HepG2 (cell line): ENCODE data around the gene SH3PXD2A. TPM values are rescaled to one million over a fixed set of nuclear protein-coding genes. Genes with fewer than 3 reads are reported as not detected.

Experiments used
- CREM ChIP-seq, 2 experiments: sonication (generic) in 1 of 2; formaldehyde crosslinking in 1 of 2; IDR thresholded peaks; 2 replicates each; pipeline versions ENCODE4 v1.4.0 to v1.6.1; 2016 to 2020; ENCODE audit warnings: antibody characterized with exemption in 1 of 2, mild to moderate bottlenecking in 1 of 2, missing genetic modification reagents in 1 of 2
- IRF2 ChIP-seq: IDR thresholded peaks from 2 replicates; pipeline ENCODE4 v1.6.1; 2018; ENCODE audit warnings: missing genetic modification reagents, missing compliant biosample characterization
- MXD4 ChIP-seq: IDR thresholded peaks from 2 replicates; pipeline ENCODE4 v1.6.1; 2016; ENCODE audit warnings: mild to moderate bottlenecking, missing biosample characterization, missing genetic modification reagents
- PATZ1 ChIP-seq: sonication (generic); formaldehyde crosslinking; IDR thresholded peaks from 2 replicates; pipeline ENCODE4 v1.4.0; 2020; ENCODE audit warnings: missing genetic modification reagents
- YEATS2 ChIP-seq: sonication (generic); formaldehyde crosslinking; IDR thresholded peaks from 2 replicates; pipeline ENCODE4 v1.4.0; 2020; ENCODE audit warnings: missing genetic modification reagents, borderline replicate concordance
- ZBTB34 ChIP-seq: sonication (generic); formaldehyde crosslinking; IDR thresholded peaks from 2 replicates; pipeline ENCODE4 v1.8.0; 2022; ENCODE audit warnings: mild to moderate bottlenecking, missing genetic modification reagents
- ZFAT ChIP-seq: sonication (generic); formaldehyde crosslinking; conservative IDR thresholded peaks from 2 replicates; pipeline ENCODE4 v1.8.1; 2023; ENCODE audit warnings: missing genetic modification reagents, inconsistent platforms
- ZNF367 ChIP-seq: sonication (generic); formaldehyde crosslinking; IDR thresholded peaks from 2 replicates; pipeline ENCODE4 v1.4.0; 2020; ENCODE audit warnings: missing genetic modification reagents, borderline replicate concordance
- ZNF441 ChIP-seq: sonication (generic); formaldehyde crosslinking; IDR thresholded peaks from 2 replicates; pipeline ENCODE4 v1.7.0; 2021; ENCODE audit warnings: missing genetic modification reagents, borderline replicate concordance
- ZNF451 ChIP-seq: sonication (generic); formaldehyde crosslinking; IDR thresholded peaks from 2 replicates; pipeline ENCODE4 v1.5.0; 2020; ENCODE audit warnings: mild to moderate bottlenecking, missing genetic modification reagents
- ZNF512B ChIP-seq: sonication (generic); formaldehyde crosslinking; IDR thresholded peaks from 2 replicates; pipeline ENCODE4 v1.5.1; 2020; ENCODE audit warnings: missing genetic modification reagents, mild to moderate bottlenecking, borderline replicate concordance
- ZNF788 ChIP-seq: sonication (generic); formaldehyde crosslinking; IDR thresholded peaks from 2 replicates; pipeline ENCODE4 v1.5.0; 2020; ENCODE audit warnings: mild to moderate bottlenecking, missing genetic modification reagents, borderline replicate concordance
- polyA plus RNA-seq, 8 experiments: library from polyadenylated mRNA; depleted of rRNA in 3 of 8; stranded (reverse) in 7 of 8; unstranded in 1 of 8; fragments of >200 nt; fragmentation: Illumina TruSeq in 4 of 8; extraction: Trizol in 4 of 8; gene quantifications; 2 replicates each; pipeline versions ENCODE4 v1.2.1 to v1.2.3, GENCODE V29; 2011 to 2016; ENCODE audit warnings: low read depth in 4 of 8, missing spikeins in 1 of 8, mixed read lengths in 1 of 8; ENCODE audit not compliant: insufficient read depth in 1 of 8
- total RNA-seq, 5 experiments: library from RNA; depleted of rRNA; stranded (reverse); fragments of >200 nt; fragmentation: Illumina TruSeq; extraction: Trizol; gene quantifications; 2 replicates each; pipeline ENCODE4 v1.2.3, GENCODE V29; 2016; ENCODE audit warnings: low read depth in 1 of 5
- TF ChIP-seq, protein P1 (sequence below): sonication (generic); formaldehyde crosslinking; IDR thresholded peaks from 2 replicates; pipeline ENCODE4 v1.8.1; 2023; ENCODE audit warnings: missing genetic modification reagents, inconsistent platforms, borderline replicate concordance
- TF ChIP-seq, protein P2 (sequence below): sonication (generic); formaldehyde crosslinking; IDR thresholded peaks from 2 replicates; pipeline ENCODE4 v1.4.0; 2020; ENCODE audit warnings: missing genetic modification reagents, mild to moderate bottlenecking, borderline replicate concordance
- TF ChIP-seq, protein P3 (sequence below): sonication (generic); IDR thresholded peaks from 2 replicates; pipeline ENCODE4 v1.6.1; 2016; ENCODE audit warnings: low read depth, borderline replicate concordance

SH3PXD2A gene
- total and polyA plus RNA-seq, 2 of the 13 experiments (the other 11 are each of a cell fraction or from before 2014, with no cell fraction given), result 11.1 to 11.3 TPM

DNA sequence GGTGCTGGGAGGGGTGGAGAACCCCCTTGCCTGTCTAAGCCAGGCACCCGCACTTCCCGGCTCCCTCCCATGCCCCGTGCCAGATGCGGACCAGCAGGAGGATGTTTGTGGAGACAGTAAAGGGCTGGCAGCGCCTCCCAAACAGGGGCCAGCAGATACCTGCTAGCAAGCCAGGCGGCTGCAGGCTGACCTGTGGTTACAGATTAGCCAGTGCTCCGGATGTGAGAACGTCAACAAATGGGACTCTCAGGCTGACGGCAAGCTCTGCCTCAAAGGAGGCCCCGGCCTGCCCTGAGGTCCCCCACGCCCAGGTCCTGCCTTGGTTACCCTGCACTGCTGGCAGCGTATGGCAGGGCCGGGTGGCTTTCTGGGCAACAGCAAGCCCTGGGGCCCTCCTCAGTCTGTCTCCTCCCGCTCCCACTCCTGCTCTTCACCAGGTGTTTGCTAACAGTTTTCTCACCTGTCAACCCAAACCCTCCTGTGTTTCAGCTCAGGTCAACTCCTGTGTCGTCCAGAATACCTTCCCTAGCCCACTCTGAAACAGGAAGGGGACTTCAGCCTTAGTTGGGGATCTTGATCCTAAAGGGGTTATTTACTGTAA lies 276.5 kb downstream of the SH3PXD2A start (continued):
- TF ChIP-seq ZBTB34 (peak; percentile 88; the same call in 1 of the 2 replicates), PATZ1 (peak; percentile 63), ZNF441 (CRISPR knock-in tag) (0 out of 2 replicates have a peak, but pooled peaks have one; percentile 38), CREM (IDR thresholded peaks at IDR 0.05) (0 out of 2 replicates have a peak, but pooled peaks have one; percentile 24), CREM (CRISPR knock-in tag; IDR thresholded peaks at IDR 0.05) (no peak), IRF2 (peak; percentile 58; the same call in 1 of the 2 replicates), ZFAT (CRISPR knock-in tag) (no peak), ZNF788 (peak; percentile 84; the same call in 1 of the 2 replicates), ZNF367 (CRISPR knock-in tag) (no peak), YEATS2 (CRISPR knock-in tag) (peak; percentile 32; the same call in 1 of the 2 replicates), ZNF451 (CRISPR knock-in tag) (0 out of 2 replicates have a peak, but pooled peaks have one; percentile 33), MXD4 (CRISPR knock-in tag) (0 out of 2 replicates have a peak, but pooled peaks have one; percentile 29), ZNF512B (CRISPR knock-in tag) (no peak)
- TF ChIP-seq, protein P1, sequence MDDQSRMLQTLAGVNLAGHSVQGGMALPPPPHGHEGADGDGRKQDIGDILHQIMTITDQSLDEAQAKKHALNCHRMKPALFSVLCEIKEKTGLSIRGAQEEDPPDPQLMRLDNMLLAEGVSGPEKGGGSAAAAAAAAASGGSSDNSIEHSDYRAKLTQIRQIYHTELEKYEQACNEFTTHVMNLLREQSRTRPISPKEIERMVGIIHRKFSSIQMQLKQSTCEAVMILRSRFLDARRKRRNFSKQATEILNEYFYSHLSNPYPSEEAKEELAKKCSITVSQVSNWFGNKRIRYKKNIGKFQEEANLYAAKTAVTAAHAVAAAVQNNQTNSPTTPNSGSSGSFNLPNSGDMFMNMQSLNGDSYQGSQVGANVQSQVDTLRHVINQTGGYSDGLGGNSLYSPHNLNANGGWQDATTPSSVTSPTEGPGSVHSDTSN (CRISPR knock-in tag), result no peak
- TF ChIP-seq, protein P2, sequence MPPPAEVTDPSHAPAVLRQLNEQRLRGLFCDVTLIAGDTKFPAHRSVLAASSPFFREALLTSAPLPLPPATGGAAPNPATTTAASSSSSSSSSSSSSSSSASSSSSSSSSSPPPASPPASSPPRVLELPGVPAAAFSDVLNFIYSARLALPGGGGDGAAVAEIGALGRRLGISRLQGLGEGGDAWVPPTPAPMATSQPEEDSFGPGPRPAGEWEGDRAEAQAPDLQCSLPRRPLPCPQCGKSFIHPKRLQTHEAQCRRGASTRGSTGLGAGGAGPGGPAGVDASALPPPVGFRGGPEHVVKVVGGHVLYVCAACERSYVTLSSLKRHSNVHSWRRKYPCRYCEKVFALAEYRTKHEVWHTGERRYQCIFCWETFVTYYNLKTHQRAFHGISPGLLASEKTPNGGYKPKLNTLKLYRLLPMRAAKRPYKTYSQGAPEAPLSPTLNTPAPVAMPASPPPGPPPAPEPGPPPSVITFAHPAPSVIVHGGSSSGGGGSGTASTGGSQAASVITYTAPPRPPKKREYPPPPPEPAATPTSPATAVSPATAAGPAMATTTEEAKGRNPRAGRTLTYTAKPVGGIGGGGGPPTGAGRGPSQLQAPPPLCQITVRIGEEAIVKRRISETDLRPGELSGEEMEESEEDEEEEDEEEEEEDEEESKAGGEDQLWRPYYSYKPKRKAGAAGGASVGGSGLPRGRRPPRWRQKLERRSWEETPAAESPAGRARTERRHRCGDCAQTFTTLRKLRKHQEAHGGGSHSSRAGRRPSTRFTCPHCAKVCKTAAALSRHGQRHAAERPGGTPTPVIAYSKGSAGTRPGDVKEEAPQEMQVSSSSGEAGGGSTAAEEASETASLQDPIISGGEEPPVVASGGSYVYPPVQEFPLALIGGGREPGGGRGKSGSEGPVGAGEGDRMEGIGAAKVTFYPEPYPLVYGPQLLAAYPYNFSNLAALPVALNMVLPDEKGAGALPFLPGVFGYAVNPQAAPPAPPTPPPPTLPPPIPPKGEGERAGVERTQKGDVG (CRISPR knock-in tag), result peak; percentile 82; the same call in 1 of the 2 replicates
- TF ChIP-seq, protein P3, sequence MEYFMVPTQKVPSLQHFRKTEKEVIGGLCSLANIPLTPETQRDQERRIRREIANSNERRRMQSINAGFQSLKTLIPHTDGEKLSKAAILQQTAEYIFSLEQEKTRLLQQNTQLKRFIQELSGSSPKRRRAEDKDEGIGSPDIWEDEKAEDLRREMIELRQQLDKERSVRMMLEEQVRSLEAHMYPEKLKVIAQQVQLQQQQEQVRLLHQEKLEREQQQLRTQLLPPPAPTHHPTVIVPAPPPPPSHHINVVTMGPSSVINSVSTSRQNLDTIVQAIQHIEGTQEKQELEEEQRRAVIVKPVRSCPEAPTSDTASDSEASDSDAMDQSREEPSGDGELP, result peak; percentile 84; the same call in 1 of the 2 replicates
